Stimulated activated CD4-positive, alpha-beta T cell treated with anti-CD3 and anti-CD28 coated beads, Interleukin-1b, Interleukin-23, amount 100 ng/mL, for 48 hours (primary cell): Measurements from ENCODE around the gene POU6F2.
"Not testable (repeated sequence)": the region's sequence is repeated elsewhere in the genome, so short reads cannot be mapped to it uniquely, and the experiment has no call there.

Experiments used
- DNase-seq: peaks from one replicate; pipeline ENCODE4 v3.0.0-alpha.2; 2020

The POU6F2 gene, protein sequence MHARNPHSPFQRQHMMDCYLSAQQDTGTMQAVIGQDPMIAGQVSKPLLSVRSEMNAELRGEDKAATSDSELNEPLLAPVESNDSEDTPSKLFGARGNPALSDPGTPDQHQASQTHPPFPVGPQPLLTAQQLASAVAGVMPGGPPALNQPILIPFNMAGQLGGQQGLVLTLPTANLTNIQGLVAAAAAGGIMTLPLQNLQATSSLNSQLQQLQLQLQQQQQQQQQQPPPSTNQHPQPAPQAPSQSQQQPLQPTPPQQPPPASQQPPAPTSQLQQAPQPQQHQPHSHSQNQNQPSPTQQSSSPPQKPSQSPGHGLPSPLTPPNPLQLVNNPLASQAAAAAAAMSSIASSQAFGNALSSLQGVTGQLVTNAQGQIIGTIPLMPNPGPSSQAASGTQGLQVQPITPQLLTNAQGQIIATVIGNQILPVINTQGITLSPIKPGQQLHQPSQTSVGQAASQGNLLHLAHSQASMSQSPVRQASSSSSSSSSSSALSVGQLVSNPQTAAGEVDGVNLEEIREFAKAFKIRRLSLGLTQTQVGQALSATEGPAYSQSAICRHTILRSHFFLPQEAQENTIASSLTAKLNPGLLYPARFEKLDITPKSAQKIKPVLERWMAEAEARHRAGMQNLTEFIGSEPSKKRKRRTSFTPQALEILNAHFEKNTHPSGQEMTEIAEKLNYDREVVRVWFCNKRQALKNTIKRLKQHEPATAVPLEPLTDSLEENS

DNA sequence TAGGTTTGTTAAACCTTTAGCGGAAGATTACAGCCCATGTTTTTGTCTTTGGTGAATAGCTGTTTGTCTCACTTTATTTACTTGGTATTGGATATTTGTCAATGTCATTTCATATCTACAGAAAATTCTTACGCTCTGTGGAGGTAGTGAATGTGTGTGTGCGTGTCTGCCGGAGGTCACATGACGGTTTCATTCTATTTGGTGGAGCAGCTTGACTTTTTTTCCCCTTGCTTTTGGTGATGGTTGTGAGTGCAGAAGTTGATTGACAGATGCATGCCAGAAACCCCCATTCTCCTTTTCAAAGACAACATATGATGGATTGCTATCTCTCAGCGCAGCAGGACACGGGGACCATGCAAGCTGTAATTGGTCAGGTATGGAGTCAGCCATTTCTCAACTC is at the start of gene POU6F2:
Gene POU6F2, plus strand, starts transcription at position 225 of the 400 bp plus-strand sequence. Its CDS starts 45 bp downstream, at position 270.
- DNase-seq = no peak

- no peak for DNase-seq
These were observed 49.2 kb upstream of the POU6F2 start for GRCh38 chr7:38928506-38928905.

DNA sequence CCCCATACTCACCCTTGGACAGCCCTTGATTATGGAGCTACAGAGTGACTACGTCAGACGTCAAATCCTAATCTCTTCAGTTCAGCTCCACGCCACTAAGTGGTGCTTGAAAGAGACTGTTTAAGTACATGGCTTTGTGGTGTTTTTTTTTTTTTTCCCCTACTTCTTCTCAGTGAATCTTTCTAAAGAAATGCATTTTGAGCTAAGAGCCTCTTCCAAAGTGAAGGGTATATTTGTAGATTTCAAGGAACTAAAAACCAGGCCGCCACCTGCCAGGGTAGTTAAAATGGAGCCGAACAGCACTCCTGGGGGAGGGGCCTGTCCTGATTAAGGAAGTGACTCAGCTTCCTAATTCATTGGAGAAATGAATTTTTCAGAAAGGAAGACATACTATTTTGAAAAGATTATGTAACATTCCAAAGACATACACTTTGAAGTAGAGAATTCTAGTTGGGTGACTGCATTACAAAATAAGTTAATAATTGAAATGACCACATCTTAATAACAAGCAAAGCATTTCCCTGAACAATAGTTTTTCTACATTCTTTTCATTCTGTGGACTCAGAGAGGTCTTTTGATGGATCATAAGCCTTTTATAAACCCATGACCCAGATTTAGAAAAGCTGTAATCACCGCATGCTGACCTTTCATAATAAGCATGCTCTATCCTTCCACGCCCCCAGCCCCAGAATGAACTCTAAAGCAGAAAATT is 48.1 kb upstream of the POU6F2 start:
- no peak for DNase-seq

- peak; percentile 35 for DNase-seq
These were observed 45.1 kb upstream of the POU6F2 start for GRCh38 chr7:38932509-38933168.

- DNase-seq = no peak
These were observed 43.7 kb upstream of the POU6F2 start for GRCh38 chr7:38934051-38934450.

DNA sequence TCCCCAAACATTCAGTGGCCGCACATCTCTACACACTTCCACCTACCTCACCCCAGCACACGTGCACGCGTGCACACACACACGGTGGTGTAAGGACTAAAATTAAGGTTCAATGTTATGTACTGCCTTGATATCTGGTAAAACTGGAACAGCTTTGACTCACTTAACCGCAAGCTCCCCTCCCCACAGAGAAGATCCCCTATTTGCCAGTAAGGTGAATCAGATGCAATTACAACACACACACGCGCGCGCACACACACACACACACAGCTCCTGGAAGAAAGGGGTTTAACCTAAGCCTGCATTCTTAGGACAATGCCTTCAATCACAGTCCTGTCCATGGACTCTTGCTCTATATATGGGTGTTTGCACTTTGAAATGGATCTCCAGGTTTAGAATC is 43.2 kb upstream of the POU6F2 start:
- no peak for DNase-seq

DNA sequence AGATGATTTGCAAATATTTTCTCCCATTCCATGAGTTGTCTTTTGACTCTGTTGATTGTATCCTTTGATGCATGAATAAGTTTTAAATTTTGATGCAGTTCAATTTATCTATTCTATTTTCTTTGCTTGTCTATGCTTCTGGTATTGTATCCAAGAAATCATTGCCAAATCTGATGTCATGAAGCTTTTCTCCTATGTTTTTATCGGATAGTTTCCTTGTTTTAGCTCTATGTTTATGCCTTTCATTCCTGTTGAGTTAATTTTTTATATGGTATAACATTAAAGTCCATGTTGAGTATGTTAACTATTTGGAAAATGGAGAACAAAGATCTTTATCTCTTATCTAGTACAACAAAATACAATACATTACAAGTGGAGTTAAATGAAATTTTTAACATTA is 41.1 kb upstream of the POU6F2 start:
- DNase-seq = no peak

GRCh38 chr7:38938001-38938485 is 39.7 kb upstream of the POU6F2 start:
- DNase-seq = no peak

DNA sequence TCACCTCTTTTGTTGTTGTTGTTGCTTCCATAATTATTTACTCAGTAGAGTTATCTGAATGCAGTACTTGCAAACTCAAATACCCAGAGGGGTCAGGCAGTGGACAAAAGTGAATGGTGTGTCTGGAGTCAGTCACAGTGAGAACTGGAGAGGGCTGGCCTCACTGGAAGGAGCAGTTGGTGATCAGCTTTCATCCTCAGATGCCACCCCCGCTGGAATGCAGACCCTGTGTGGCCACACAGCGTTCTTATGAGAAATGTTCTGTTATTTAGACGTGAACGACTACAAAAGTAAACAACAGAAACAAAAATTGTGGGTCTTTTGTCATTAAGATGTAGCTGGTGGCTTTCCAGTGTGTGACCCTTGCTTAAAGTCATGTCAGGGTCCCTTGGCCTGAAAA is 39.1 kb upstream of the POU6F2 start:
- no peak for DNase-seq

DNA sequence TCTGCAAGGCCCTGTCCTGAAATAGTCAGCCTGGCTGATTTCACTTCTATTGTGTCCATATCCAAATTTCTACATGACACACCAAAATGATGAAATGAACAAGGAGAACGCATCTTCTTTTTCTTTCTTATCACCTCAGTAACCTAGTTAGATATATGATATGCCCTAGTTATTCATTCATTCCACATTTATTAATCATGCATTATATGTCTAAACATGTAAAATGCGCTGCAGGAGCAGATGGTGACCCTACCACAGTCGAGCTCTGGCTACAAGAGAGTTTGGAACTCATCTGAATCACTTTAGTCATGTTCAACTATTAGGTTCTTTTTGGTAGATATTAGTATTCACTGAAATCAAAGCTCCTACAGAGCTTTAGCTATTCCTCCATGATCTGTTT is 36.9 kb upstream of the POU6F2 start:
- DNase-seq = no peak

DNA sequence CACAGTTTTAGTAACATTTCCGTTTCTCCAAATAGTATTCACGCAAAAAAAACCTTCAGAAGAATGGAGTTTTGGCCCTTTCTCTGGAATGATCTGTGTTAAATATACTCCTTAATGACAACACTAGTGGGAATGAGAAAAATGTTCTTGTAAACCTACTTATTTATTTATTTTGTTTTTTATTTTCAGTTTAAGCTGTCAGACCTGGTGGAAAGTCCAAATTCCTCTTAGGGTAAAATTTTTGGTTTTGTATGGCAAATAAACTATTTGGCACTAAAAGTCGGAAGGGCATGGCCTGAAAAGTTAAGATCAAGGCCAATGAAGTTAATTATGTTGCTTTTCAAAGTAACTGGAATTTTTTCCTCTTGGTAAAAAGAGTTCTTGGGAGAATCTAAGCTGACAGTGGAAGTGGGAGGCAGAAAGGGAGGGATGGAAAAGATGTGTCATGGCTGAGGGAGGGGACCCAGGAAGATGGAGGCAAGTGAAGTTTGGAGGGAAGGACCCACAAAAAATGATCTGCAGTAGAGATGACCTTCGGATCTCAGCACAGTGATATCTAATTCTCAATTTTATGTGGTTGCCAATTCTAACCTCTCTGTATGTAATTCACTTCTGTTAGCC is 35.2 kb upstream of the POU6F2 start:
- no peak for DNase-seq

DNA sequence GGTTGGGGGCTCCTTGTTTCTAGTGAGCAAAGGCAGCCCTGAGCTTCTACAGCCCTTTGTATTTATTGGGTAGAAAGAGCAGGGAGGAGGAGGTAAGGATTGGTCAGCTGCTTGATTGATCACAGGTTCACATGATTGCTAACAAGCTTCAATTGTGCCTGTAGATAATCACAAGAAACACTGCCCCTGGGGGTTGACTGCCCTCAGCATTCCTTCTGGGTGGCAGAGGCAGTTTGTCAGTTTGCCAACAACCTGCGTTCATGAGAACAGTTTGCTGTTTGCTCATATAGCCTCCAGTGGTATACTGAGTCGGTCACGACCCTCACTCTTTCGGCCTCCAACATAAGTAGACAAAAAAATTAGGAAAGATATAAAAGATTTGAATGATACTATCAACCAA is 30.2 kb upstream of the POU6F2 start:
- DNase-seq = not testable (repeated sequence)

DNA sequence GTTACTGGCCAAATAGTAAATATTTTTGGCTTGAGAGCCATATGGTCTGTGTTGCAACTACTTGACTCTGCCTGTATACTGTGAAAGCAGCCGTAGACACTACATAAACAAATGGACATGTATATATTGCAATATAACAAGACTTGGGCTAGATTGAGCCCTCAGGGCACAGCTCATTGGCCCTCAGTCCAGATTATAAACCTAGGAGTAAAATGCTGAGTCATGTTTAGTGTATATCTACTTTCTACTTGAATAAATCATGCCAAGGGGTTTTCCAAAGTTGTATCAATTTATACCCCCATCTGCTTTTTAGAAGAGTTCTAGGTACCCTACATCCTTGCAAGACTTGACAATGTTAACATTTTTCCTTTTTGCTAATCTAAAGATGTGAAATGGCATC is 27.4 kb upstream of the POU6F2 start:
- no peak for DNase-seq

DNA sequence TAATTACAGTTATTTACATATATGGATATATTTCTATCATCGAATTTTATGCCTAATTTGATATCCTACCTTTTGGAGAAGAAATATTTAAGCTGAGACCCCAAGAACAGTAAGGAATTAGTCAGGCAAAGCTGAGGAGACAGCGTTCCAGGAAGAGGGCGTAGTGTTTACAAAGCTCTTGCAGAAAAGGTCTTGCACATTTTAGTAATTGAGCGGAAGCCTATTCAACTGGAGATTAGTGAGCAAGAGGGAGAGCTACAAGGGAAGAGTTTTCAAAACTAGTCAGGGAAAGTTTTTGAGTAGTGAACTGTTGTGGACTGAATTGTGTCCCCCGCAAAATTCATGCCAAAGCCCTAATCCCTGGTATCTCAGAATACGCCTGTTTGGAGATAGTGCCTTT is 26.5 kb upstream of the POU6F2 start:
- no peak for DNase-seq

- DNase-seq = no peak
These were observed 24.5 kb upstream of the POU6F2 start for GRCh38 chr7:38953227-38953626.

GRCh38 chr7:38953971-38954370 is 23.7 kb upstream of the POU6F2 start:
- no peak for DNase-seq

DNA sequence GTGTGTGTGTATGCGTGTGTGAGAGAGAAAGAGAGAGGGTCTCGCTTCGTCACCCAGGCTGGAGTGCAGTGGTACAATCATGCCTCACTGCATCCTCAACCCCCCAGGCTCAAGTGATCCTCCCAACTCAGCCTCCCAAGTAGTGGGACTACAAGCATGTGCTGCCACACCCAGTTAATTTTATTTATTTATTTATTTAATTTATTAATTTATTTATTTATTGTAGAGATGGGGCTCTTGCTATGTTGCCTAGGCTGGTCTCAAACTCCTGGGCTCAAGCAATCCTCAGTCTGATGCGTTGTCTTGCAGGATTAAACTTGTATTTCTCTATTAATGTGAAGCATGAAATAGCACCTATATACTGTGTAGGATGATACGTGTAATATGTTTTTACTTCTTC is 21.8 kb upstream of the POU6F2 start:
- no peak for DNase-seq

DNA sequence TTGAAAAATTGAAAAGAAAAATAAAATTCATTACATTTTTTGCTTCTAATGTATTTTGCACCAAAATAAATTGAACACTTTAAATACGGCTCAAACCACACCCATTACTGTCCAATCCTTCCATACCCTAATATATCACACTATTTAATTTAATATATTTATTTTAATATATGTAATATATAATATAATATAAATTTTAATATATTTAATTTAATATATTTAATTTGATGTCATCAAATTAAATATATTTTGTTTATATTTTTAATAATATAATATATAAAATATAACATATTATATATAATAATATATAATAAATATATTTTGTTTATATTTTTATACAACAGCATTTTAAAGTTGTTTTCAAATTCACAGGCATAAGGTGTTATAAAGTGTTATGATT is 15.7 kb upstream of the POU6F2 start:
- no peak for DNase-seq

- DNase-seq = no peak
These were observed 12.8 kb upstream of the POU6F2 start for GRCh38 chr7:38964921-38965320.

GRCh38 chr7:38973760-38974159 is 3.9 kb upstream of the POU6F2 start:
- DNase-seq = no peak

DNA sequence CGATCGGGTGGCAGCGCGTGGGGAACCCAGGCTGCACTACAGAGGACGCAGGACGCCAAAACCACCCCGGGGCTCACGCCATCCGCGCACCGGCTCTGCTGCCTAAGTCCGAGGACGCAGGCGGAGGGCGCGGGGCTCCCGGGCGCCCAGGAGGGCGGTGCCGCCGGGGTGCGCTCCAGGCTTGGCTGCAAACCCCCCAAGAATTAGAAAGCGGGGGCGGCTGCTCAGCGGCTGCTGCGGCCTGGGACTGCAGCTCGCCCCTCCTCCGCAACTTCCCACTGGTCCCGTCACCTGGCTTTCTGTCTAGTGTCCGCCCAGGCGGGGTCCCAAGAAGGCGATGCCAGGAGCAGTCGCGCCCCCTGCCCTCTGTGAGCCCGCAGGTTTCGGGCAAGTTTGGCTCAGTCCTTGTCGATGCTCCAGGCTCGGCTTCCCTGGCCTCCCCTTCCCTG is 1.7 kb upstream of the POU6F2 start:
- DNase-seq = no peak

DNA sequence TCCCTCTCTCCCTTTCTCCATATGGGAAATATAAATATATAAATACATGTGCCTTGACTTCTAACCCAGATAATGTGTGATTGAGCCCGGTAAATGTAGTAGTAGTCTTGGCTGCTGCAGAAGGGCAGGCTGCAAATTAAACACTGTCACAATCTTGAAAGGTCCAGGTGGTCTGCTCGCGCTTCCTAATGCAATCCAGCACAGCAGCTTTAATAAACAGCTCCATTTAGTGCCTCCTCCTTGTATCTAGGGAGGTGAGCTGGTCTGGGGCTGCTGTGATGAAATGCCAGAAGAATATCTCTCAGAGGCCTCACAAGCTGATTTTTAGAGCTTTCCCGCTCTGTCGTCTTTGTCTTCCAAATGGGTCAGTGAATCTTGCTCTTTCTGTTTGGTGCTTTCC is 782 bp downstream of the POU6F2 start:
- no peak for DNase-seq

DNA sequence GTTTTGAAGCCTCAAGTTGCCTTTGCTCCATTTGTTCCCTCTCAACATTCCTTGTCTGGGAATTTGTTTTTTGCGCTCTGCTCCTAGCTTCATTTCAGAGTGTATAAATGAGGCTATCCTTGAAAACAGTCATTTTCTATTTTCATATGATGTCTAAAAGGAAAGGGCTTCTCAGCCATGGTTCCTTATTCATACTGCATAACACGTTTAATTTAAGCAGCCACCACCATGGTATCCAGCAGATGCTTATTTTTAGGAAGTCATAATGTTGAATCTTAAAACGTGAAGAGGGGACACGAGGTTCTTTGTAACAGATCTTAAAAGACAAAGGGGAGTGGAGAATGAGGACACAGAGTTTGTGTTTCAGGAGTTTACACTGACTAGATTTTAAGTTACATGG is 14.5 kb downstream of the POU6F2 start:
- DNase-seq = no peak
